A673 (cell line): Measurements from ENCODE around the gene SUCLG1.

ENCODE experiments used
- EZH2 ChIP-seq: fragments of 200-600 bp; sonication (generic); IDR thresholded peaks from 2 replicates; pipeline ENCODE4 v1.6.1; 2017; ENCODE audit warnings: borderline replicate concordance, low read depth, mild to moderate bottlenecking, mixed read lengths, antibody characterized with exemption, low read length; ENCODE audit not compliant: poor library complexity, severe bottlenecking
- TF ChIP-seq, protein P1 (sequence below): fragments of 300-800, 200-600 bp; sonication (generic); conservative IDR thresholded peaks from 2 replicates; pipeline ENCODE4 v1.5.1; 2017; ENCODE audit warnings: low read depth, mild to moderate bottlenecking, antibody characterized with exemption, low read length, moderate library complexity, mixed read lengths

DNA sequence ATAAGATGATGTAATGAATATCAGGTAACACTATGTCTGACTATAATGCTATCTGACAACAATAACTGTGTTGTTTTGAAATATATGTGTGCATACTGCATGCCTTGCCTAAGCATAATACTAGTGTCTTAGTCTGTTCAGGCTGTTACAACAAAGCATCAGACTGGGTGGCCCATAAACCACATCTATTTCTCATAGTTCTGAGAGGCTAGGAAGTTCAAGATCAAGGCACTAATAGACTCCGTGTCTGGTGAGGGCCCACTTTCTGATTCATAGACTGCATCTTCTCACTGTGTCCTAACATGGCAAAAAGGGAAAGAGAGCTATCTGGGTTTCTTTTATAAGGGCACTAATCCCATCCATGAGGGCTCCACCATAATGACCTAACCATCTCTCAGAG is 80.1 kb downstream of the SUCLG1 start:
- TF ChIP-seq, protein P1, sequence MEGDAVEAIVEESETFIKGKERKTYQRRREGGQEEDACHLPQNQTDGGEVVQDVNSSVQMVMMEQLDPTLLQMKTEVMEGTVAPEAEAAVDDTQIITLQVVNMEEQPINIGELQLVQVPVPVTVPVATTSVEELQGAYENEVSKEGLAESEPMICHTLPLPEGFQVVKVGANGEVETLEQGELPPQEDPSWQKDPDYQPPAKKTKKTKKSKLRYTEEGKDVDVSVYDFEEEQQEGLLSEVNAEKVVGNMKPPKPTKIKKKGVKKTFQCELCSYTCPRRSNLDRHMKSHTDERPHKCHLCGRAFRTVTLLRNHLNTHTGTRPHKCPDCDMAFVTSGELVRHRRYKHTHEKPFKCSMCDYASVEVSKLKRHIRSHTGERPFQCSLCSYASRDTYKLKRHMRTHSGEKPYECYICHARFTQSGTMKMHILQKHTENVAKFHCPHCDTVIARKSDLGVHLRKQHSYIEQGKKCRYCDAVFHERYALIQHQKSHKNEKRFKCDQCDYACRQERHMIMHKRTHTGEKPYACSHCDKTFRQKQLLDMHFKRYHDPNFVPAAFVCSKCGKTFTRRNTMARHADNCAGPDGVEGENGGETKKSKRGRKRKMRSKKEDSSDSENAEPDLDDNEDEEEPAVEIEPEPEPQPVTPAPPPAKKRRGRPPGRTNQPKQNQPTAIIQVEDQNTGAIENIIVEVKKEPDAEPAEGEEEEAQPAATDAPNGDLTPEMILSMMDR = no peak
- no peak for TF ChIP-seq EZH2
